HEK293 (cell line): ENCODE data around the gene SORBS2.

Experiments used
- CTCF ChIP-seq: fragments of 450-650 bp; formaldehyde crosslinking; IDR thresholded peaks from 2 replicates; pipeline ENCODE4 v1.5.1; 2016; ENCODE audit warnings: missing biosample characterization, missing genetic modification characterization
- EGR2 ChIP-seq: fragments of 450-650 bp; formaldehyde crosslinking; IDR thresholded peaks from 2 replicates; pipeline ENCODE4 v1.5.1; 2016; ENCODE audit warnings: low read depth, missing biosample characterization, missing genetic modification characterization
- SP2 ChIP-seq: fragments of 450-650 bp; formaldehyde crosslinking; IDR thresholded peaks from 2 replicates; pipeline ENCODE4 v1.5.1; 2016; ENCODE audit warnings: missing biosample characterization, missing genetic modification characterization
- YY2 ChIP-seq: fragments of 450-650 bp; formaldehyde crosslinking; IDR thresholded peaks from 2 replicates; pipeline ENCODE4 v1.5.1; 2016; ENCODE audit warnings: missing biosample characterization, missing genetic modification characterization
- ZNF513 ChIP-seq: fragments of 450-650 bp; IDR thresholded peaks from 2 replicates; pipeline ENCODE4 v1.5.1; 2018; ENCODE audit warnings: missing biosample characterization, missing genetic modification characterization
- ZNF580 ChIP-seq: fragments of 450-650 bp; formaldehyde crosslinking; IDR thresholded peaks from 2 replicates; pipeline ENCODE4 v1.5.1; 2016; ENCODE audit warnings: missing biosample characterization, missing genetic modification characterization
- ZNF677 ChIP-seq: fragments of 450-650 bp; IDR thresholded peaks from 2 replicates; pipeline ENCODE4 v1.5.0; 2018; ENCODE audit warnings: missing biosample characterization, mild to moderate bottlenecking, missing genetic modification characterization, moderate library complexity
- ZNF792 ChIP-seq: fragments of 450-650 bp; formaldehyde crosslinking; IDR thresholded peaks from 2 replicates; pipeline ENCODE4 v1.5.1; 2016; ENCODE audit warnings: missing biosample characterization, missing genetic modification characterization
- ZSCAN16 ChIP-seq: fragments of 450-650 bp; formaldehyde crosslinking; IDR thresholded peaks from 2 replicates; pipeline ENCODE4 v1.5.1; 2016; ENCODE audit warnings: missing biosample characterization, missing genetic modification characterization

- TF ChIP-seq CTCF (no peak), ZNF580 (no peak), SP2 (no peak), ZSCAN16 (tag by site-specific recombination) (no peak), ZNF513 (tag by site-specific recombination) (no peak), ZNF677 (tag by site-specific recombination) (no peak), ZNF792 (tag by site-specific recombination) (no peak), EGR2 (tag by site-specific recombination) (no peak), YY2 (tag by site-specific recombination) (no peak)
Measured at GRCh38 chr4:185546335-185546734, 265.7 kb downstream of the SORBS2 start.
